ENCODE measurements around the gene CRYBG2. TPM values are rescaled to one million over a fixed set of nuclear protein-coding genes. Genes with fewer than 3 reads are reported as not detected.

The CRYBG2 gene
- total RNA-seq, 4 donors from 2014 or later = under 0.01 TPM; not detected in 3

DNA sequence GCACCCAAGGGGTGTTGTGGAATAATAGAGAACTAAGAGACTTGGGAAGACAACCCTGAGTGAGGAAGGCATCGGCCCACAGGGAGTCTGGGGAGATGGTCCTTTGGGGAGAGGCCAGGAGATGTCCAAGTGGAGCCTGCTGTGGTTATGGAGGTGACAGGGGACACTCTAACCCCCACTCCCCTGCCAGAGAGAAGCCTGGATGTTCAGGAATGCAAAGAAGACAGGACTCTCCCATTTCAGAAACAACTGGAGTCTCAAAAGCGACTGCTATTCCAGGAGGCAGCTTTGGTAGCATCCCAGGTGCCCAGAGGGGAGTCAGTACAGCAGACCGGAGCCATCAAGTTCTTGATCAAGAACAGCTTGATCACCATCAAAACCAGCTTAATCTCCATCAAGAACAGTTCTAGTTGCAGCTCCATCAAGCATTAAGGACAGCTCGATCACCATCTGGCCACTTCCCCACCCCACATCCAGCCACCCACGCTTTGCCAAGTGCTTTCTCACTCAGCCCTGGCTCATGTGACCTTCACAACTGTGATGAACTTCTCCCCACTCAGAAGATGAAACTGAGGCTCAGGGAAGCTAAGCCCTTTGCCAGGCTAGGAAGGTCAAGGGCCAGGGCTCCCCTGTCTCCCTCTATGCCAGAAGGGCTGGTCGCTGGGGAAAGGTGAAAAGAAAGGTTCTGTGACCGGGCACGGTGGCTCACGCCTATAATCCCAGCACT, 35.4 kb downstream of the CRYBG2 start:
- H3K27ac ChIP-seq = peak overlapping the region in 2 of 4 donors; percentile 28 to 64
- 73% methylated on average over 9 of the region's 9 CpGs for WGBS, 2 donors
- peaks cover 0 to 16% (median 5%) of the 10 kb centered on the region in 4 donors for H3K4me1 ChIP-seq
- no peaks in the 10 kb centered on the region for H3K36me3 ChIP-seq
- DNase-seq (ENCODE audit: low spot score in 2 of 2) = no peak
- H3K9me3 ChIP-seq = no peaks in the 10 kb centered on the region
- TF ChIP-seq EP300 (IDR thresholded peaks at IDR 0.05) = peak in 1 of 2 donors; percentile 14
- TF ChIP-seq POLR2A (IDR thresholded peaks at IDR 0.05) = no peak
- peaks cover 0 to 5% of the 10 kb centered on the region in 2 donors for H3K27me3 ChIP-seq
- peak overlapping the region in 1 of 4 donors; percentile 46 for H3K4me3 ChIP-seq

- Histone ChIP-seq H3K27me3 (peaks cover 0 to 5% of the 10 kb centered on the region in 2 donors), H3K4me3 (peak within 1 kb of the TSS in 1 of 4 donors; percentile 46), H3K4me1 (peaks cover 0 to 16% (median 5%) of the 10 kb centered on the region in 4 donors), H3K9me3 (no peaks in the 10 kb centered on the region), H3K27ac (peak within 1 kb of the TSS in 2 of 4 donors; percentile 28 to 64), H3K36me3 (no peaks in the 10 kb centered on the region)
- DNase-seq (ENCODE audit: low spot score in 2 of 2) = no peak
- TF ChIP-seq POLR2A (IDR thresholded peaks at IDR 0.05) (no peak), EP300 (IDR thresholded peaks at IDR 0.05) (no peak)
- TF ChIP-seq, protein P1, sequence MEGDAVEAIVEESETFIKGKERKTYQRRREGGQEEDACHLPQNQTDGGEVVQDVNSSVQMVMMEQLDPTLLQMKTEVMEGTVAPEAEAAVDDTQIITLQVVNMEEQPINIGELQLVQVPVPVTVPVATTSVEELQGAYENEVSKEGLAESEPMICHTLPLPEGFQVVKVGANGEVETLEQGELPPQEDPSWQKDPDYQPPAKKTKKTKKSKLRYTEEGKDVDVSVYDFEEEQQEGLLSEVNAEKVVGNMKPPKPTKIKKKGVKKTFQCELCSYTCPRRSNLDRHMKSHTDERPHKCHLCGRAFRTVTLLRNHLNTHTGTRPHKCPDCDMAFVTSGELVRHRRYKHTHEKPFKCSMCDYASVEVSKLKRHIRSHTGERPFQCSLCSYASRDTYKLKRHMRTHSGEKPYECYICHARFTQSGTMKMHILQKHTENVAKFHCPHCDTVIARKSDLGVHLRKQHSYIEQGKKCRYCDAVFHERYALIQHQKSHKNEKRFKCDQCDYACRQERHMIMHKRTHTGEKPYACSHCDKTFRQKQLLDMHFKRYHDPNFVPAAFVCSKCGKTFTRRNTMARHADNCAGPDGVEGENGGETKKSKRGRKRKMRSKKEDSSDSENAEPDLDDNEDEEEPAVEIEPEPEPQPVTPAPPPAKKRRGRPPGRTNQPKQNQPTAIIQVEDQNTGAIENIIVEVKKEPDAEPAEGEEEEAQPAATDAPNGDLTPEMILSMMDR (IDR thresholded peaks at IDR 0.05) = no peak
- 62 to 78% methylated on average over 12 of the region's 12 CpGs for WGBS, 2 donors
Observed at GRCh38 chr1:26317612-26318337, 36.2 kb downstream of the CRYBG2 start, which contains the start of gene CD52. Gene CD52, plus strand, starts transcription at chr1:26317958. Its CDS starts 60 bp downstream, at chr1:26318018.

GRCh38 chr1:26317146-26317545, 36.8 kb downstream of the CRYBG2 start:
- Histone ChIP-seq H3K4me3 (no peak overlapping the region), H3K36me3 (no peaks in the 10 kb centered on the region), H3K4me1 (peaks cover 0 to 16% (median 5%) of the 10 kb centered on the region in 4 donors), H3K27me3 (peaks cover 0 to 5% of the 10 kb centered on the region in 2 donors), H3K27ac (no peak overlapping the region), H3K9me3 (no peaks in the 10 kb centered on the region)
- TF ChIP-seq EP300 (IDR thresholded peaks at IDR 0.05) = no peak
- no peak for TF ChIP-seq POLR2A (IDR thresholded peaks at IDR 0.05)
- TF ChIP-seq, protein P1 (IDR thresholded peaks at IDR 0.05) = no peak
- 85 to 87% methylated on average over 2 of the region's 2 CpGs for WGBS, 2 donors
- no peak for DNase-seq (ENCODE audit: low spot score in 2 of 2)

DNA sequence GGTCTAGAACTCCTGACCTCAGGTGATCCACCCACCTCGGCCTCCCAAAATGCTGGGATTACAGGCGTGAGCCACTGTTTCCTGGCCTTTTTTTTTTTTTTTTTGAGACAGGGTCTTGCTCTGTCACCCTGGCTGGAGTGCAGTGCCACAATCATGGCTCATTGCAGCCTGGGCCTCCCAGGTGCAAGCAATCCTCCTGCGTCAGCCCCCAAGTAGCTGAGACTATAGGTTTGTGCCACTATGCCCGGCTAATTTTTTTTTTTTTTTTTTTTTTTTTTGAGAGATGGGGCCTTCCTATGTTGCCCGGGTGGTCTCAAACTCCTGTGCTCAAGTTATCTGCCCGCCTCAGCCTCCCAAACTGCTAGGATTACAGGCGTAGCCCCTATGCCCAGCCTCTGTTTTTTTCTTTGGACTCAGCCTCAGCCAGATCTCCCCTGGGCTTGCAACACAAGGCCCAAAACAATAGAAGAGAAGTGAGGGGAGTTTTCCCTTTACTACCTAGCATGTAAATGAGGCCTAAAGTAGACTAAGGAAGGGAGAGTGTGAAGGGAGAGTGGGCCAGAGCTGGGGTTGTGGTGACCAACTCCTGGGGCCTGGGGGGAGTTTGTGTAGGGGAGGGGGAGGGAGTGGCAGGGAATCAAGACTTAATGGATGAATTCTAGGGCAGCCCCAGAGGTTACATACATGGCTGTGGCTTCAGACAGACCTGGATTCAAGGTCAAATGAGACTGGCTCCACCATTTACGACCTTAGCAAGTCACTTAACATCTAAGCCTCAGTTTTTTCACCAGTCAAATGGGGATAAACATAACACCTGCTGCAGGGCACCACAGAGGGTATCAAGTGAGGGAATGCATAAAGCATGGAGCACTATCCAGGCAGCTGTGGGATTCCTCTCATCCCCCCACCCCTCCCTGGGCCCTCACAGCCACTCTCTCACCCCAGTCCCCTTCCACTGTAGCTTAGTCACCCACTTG, 37.8 kb downstream of the CRYBG2 start:
- 80 to 85% methylated on average over 8 of the region's 8 CpGs for WGBS, 2 donors

More for the DNA sequence above, 37.8 kb downstream of the CRYBG2 start:
- Histone ChIP-seq H3K27me3 (peaks cover 0 to 5% of the 10 kb centered on the region in 2 donors), H3K4me1 (peaks cover 0 to 16% (median 2%) of the 10 kb centered on the region in 4 donors), H3K9me3 (no peaks in the 10 kb centered on the region), H3K4me3 (no peak overlapping the region), H3K36me3 (no peaks in the 10 kb centered on the region), H3K27ac (peak overlapping the region in 1 of 4 donors; percentile 26)
- DNase-seq (ENCODE audit: low spot score in 2 of 2) = no peak
- TF ChIP-seq, protein P1 (IDR thresholded peaks at IDR 0.05) = no peak
- no peak for TF ChIP-seq POLR2A (IDR thresholded peaks at IDR 0.05)
- no peak for TF ChIP-seq EP300 (IDR thresholded peaks at IDR 0.05)

Measured in tibial nerve (tissue), 4 donors.